ENCODE results near the gene DDX3Y. TPM values are rescaled to one million over a fixed set of nuclear protein-coding genes. Genes with fewer than 3 reads are reported as not detected.

DDX3Y gene
- 115 and 126 TPM in 2 replicates for total RNA-seq

GRCh38 chrY:12904618-12905516, at the start of gene DDX3Y:
TSS of gene DDX3Y (plus strand) at chrY:12904868. CDS start at chrY:12904937, 69 bp downstream.
- H3K4me3 Mint-ChIP-seq, result peak within 1 kb of the TSS; percentile 98
- peaks cover 28% of the 10 kb centered on the region for H3K36me3 Mint-ChIP-seq (ENCODE audit: low read depth)
- peak within 1 kb of the TSS; percentile 100 for H3K27ac Mint-ChIP-seq
- peak; percentile 95 for DNase-seq
- intact Hi-C loops (cut with micrococcal nuclease), result loop anchor here (1.0 to 10.0 kb wide), 6 partner anchors 170 to 1440 kb away; partner anchors contain the start of gene TMSB4Y
- H3K9me3 Mint-ChIP-seq, result no peaks in the 10 kb centered on the region
- no peaks in the 10 kb centered on the region for H3K27me3 Mint-ChIP-seq
- peaks cover 8% of the 10 kb centered on the region for H3K4me1 Mint-ChIP-seq

- Mint-ChIP-seq H3K4me3 (no peak overlapping the region), H3K9me3 (no peaks in the 10 kb centered on the region), H3K27me3 (no peaks in the 10 kb centered on the region), H3K4me1 (no peaks in the 10 kb centered on the region), H3K27ac (no peak overlapping the region), H3K36me3 (ENCODE audit: low read depth) (peaks cover 18% of the 10 kb centered on the region)
- intact Hi-C loops (cut with micrococcal nuclease), result no loop called here
- DNase-seq, result no peak
Measured at GRCh38 chrY:12855791-12856275, 48.8 kb upstream of the DDX3Y start.

- intact Hi-C loops (cut with micrococcal nuclease), result no loop called here
- H3K36me3 Mint-ChIP-seq (ENCODE audit: low read depth), result no peaks in the 10 kb centered on the region
- no peak overlapping the region for H3K4me3 Mint-ChIP-seq
- no peaks in the 10 kb centered on the region for H3K27me3 Mint-ChIP-seq
- H3K9me3 Mint-ChIP-seq, result no peaks in the 10 kb centered on the region
- no peak for DNase-seq
- H3K4me1 Mint-ChIP-seq, result no peaks in the 10 kb centered on the region
- no peak overlapping the region for H3K27ac Mint-ChIP-seq
Measured at GRCh38 chrY:12867960-12868359, 36.7 kb upstream of the DDX3Y start.

- Mint-ChIP-seq H3K27ac (no peak overlapping the region), H3K9me3 (peaks cover 2% of the 10 kb centered on the region), H3K27me3 (peaks cover 10% of the 10 kb centered on the region), H3K36me3 (ENCODE audit: low read depth) (no peaks in the 10 kb centered on the region), H3K4me1 (no peaks in the 10 kb centered on the region), H3K4me3 (no peak overlapping the region)
- intact Hi-C loops (cut with micrococcal nuclease), result no loop called here
- no peak for DNase-seq
Measured at GRCh38 chrY:12896973-12897372, 7.7 kb upstream of the DDX3Y start.

GRCh38 chrY:12898604-12899003, 6.1 kb upstream of the DDX3Y start:
- Mint-ChIP-seq H3K36me3 (ENCODE audit: low read depth) (no peaks in the 10 kb centered on the region), H3K27ac (no peak overlapping the region), H3K9me3 (no peaks in the 10 kb centered on the region), H3K4me3 (no peak overlapping the region), H3K27me3 (peaks cover 10% of the 10 kb centered on the region), H3K4me1 (no peaks in the 10 kb centered on the region)
- intact Hi-C loops (cut with micrococcal nuclease), result no loop called here
- no peak for DNase-seq

- Mint-ChIP-seq H3K27me3 (no peaks in the 10 kb centered on the region), H3K36me3 (ENCODE audit: low read depth) (peaks cover 34% of the 10 kb centered on the region), H3K9me3 (no peaks in the 10 kb centered on the region), H3K4me3 (peak overlapping the region; percentile 98), H3K27ac (peak overlapping the region; percentile 100), H3K4me1 (peaks cover 11% of the 10 kb centered on the region)
- peak; percentile 92 for DNase-seq
- intact Hi-C loops (cut with micrococcal nuclease), result loop anchor here (1.0 to 10.0 kb wide), 6 partner anchors 171 to 1439 kb away; partner anchors contain the start of gene TMSB4Y
Measured at GRCh38 chrY:12905517-12905872, 827 bp downstream of the DDX3Y start.

- H3K27me3 Mint-ChIP-seq, result no peaks in the 10 kb centered on the region
- intact Hi-C loops (cut with micrococcal nuclease), result loop anchor here (1.0 to 10.0 kb wide), 6 partner anchors 171 to 1439 kb away; partner anchors contain the start of gene TMSB4Y
- H3K9me3 Mint-ChIP-seq, result no peaks in the 10 kb centered on the region
- H3K36me3 Mint-ChIP-seq (ENCODE audit: low read depth), result peaks cover 36% of the 10 kb centered on the region
- peak overlapping the region; percentile 98 for H3K4me3 Mint-ChIP-seq
- DNase-seq, result no peak
- H3K27ac Mint-ChIP-seq, result peak overlapping the region; percentile 100
- peaks cover 11% of the 10 kb centered on the region for H3K4me1 Mint-ChIP-seq
Measured at GRCh38 chrY:12905895-12906294, 1.2 kb downstream of the DDX3Y start.

GRCh38 chrY:12913541-12913940, 8.9 kb downstream of the DDX3Y start:
- H3K4me1 Mint-ChIP-seq, result peaks cover 8% of the 10 kb centered on the region
- H3K9me3 Mint-ChIP-seq, result no peaks in the 10 kb centered on the region
- intact Hi-C loops (cut with micrococcal nuclease), result loop anchor here (10.0 kb wide), 1 partner anchor 231 kb away; no protein-coding TSS in a partner anchor
- H3K27me3 Mint-ChIP-seq, result no peaks in the 10 kb centered on the region
- H3K36me3 Mint-ChIP-seq (ENCODE audit: low read depth), result peaks cover 58% of the 10 kb centered on the region
- no peak overlapping the region for H3K4me3 Mint-ChIP-seq
- DNase-seq, result no peak
- H3K27ac Mint-ChIP-seq, result no peak overlapping the region

GRCh38 chrY:12928043-12928442, 23.4 kb downstream of the DDX3Y start:
- DNase-seq, result no peak
- intact Hi-C loops (cut with micrococcal nuclease), result no loop called here
- Mint-ChIP-seq H3K27ac (no peak overlapping the region), H3K36me3 (ENCODE audit: low read depth) (no peaks in the 10 kb centered on the region), H3K4me3 (no peak overlapping the region), H3K27me3 (no peaks in the 10 kb centered on the region), H3K4me1 (no peaks in the 10 kb centered on the region), H3K9me3 (no peaks in the 10 kb centered on the region)

GRCh38 chrY:12941725-12942687, 37.3 kb downstream of the DDX3Y start:
- H3K4me1 Mint-ChIP-seq, result no peaks in the 10 kb centered on the region
- H3K4me3 Mint-ChIP-seq, result no peak overlapping the region
- H3K27ac Mint-ChIP-seq, result no peak overlapping the region
- no peak for DNase-seq
- H3K27me3 Mint-ChIP-seq, result no peaks in the 10 kb centered on the region
- intact Hi-C loops (cut with micrococcal nuclease), result no loop called here
- no peaks in the 10 kb centered on the region for H3K9me3 Mint-ChIP-seq
- H3K36me3 Mint-ChIP-seq (ENCODE audit: low read depth), result no peaks in the 10 kb centered on the region

Other genes with a start within 250 kb of the DDX3Y start
- gene USP9Y, start 203.6 kb upstream of the DDX3Y start, total RNA-seq, result 10.3 and 13.3 TPM in 2 replicates